H1 (cell line): ENCODE measurements around the gene SPHK1. TPM values are rescaled to one million over a fixed set of nuclear protein-coding genes. Genes with fewer than 3 reads are reported as not detected.

Experiments used
- CTCF ChIA-PET: fragments of 300-600 bp; sonication (Branson Sonifier 250); formaldehyde crosslinking; loops from one replicate; lab custom pipeline; 2021; ENCODE audit not compliant: partially characterized antibody; lab: Charles Lee
- POLR2A ChIA-PET: fragments of 300-600 bp; sonication (Branson Sonifier 250); formaldehyde crosslinking; loops from one replicate; lab custom pipeline; 2021; ENCODE audit warnings: inconsistent platforms; ENCODE audit not compliant: partially characterized antibody; lab: Charles Lee
- DNase-seq, 2 experiments: peaks; one replicate each; pipeline versions ENCODE4 v3.0.0 to v3.0.0-alpha.2; 2010 to 2022; ENCODE audit warnings: low spot score in 2 of 2, low read depth in 1 of 2, mixed read lengths in 1 of 2
- FAIRE-seq: peaks from 2 replicates; lab custom pipeline; 2011; peaks lifted over from hg19 to GRCh38; lab: Jason Lieb, UNC
- H2AFZ ChIP-seq: 2 replicates; pipeline ENCODE4 v1.8.1; 2012; ENCODE audit warnings: low read length, inconsistent platforms
- H2AK5ac ChIP-seq: 2 replicates; pipeline ENCODE4 v1.6.1; 2013; ENCODE audit warnings: low read depth, low read length
- H2BK120ac ChIP-seq: replicated peaks from 2 replicates; pipeline ENCODE3; 2013; ENCODE audit warnings: low read depth, low read length, inconsistent platforms
- H2BK12ac ChIP-seq: 2 replicates; pipeline ENCODE4 v1.6.1; 2013; ENCODE audit warnings: low read depth, low read length
- H2BK15ac ChIP-seq: 2 replicates; pipeline ENCODE4 v1.6.1; 2013; ENCODE audit warnings: low read length
- H2BK20ac ChIP-seq: 2 replicates; pipeline ENCODE4 v1.6.1; 2013; ENCODE audit warnings: low read length
- H2BK5ac ChIP-seq: 2 replicates; pipeline ENCODE4 v1.6.1; 2013; ENCODE audit warnings: low read depth, low read length
- H3K14ac ChIP-seq: 2 replicates; pipeline ENCODE4 v1.6.1; 2013; ENCODE audit warnings: inconsistent platforms; ENCODE audit not compliant: insufficient read length
- H3K18ac ChIP-seq: 2 replicates; pipeline ENCODE4 v1.6.1; 2013; ENCODE audit warnings: low read length; ENCODE audit errors: extremely low read depth
- H3K23ac ChIP-seq: 2 replicates; pipeline ENCODE4 v1.6.1; 2013; ENCODE audit warnings: inconsistent platforms; ENCODE audit not compliant: insufficient read length
- H3K23me2 ChIP-seq: 2 replicates; pipeline ENCODE4 v1.6.1; 2013; ENCODE audit warnings: low read depth, low read length
- H3K27ac ChIP-seq: 2 replicates; pipeline ENCODE4 v1.6.1; 2011; ENCODE audit warnings: low read depth, low read length, inconsistent platforms
- H3K27me3 ChIP-seq, 4 experiments: replicated peaks in 1 of 4; 1 replicate in 1 of 4; 2 replicates in 3 of 4; pipeline versions ENCODE4 v1.6.1 to v1.8.1; 2011 to 2013; ENCODE audit warnings: low read length in 3 of 4, mild to moderate bottlenecking in 3 of 4, inconsistent platforms in 2 of 4, mixed read lengths in 2 of 4, moderate library complexity in 1 of 4; ENCODE audit not compliant: control insufficient read depth in 3 of 4, insufficient read depth in 3 of 4; ENCODE audit errors: extremely low read depth in 1 of 4
- H3K36me3 ChIP-seq, 4 experiments: 2 replicates each; pipeline versions ENCODE4 v1.6.1 to v1.8.1; 2011 to 2013; ENCODE audit warnings: mild to moderate bottlenecking in 4 of 4, low read length in 3 of 4, moderate library complexity in 2 of 4, control low read depth in 1 of 4, inconsistent platforms in 1 of 4; ENCODE audit not compliant: insufficient read depth in 4 of 4, control insufficient read depth in 2 of 4
- H3K4ac ChIP-seq: replicated peaks from 2 replicates; pipeline ENCODE3; 2013; ENCODE audit warnings: low read length, low read depth, mixed read lengths, inconsistent platforms; ENCODE audit not compliant: insufficient read length
- H3K4me1 ChIP-seq, 4 experiments: replicated peaks in 1 of 4; 1 replicate in 1 of 4; 2 replicates in 3 of 4; pipeline versions ENCODE4 v1.6.1 to v1.8.1; 2011 to 2013; ENCODE audit warnings: low read length in 3 of 4, inconsistent platforms in 2 of 4, mixed read lengths in 1 of 4; ENCODE audit not compliant: insufficient read depth in 4 of 4, control insufficient read depth in 3 of 4
- H3K4me2 ChIP-seq, 2 experiments: 2 replicates each; pipeline versions ENCODE4 v1.6.1 to v1.8.1; 2011 to 2013; ENCODE audit warnings: low read depth in 2 of 2, low read length in 2 of 2, control low read depth in 1 of 2, inconsistent platforms in 1 of 2, mild to moderate bottlenecking in 1 of 2; ENCODE audit not compliant: insufficient read depth in 1 of 2
- H3K4me3 ChIP-seq, 4 experiments: fragments of 200-600, 300-600 bp in 1 of 4; sonication (generic), shearing (Covaris generic), sonication (Bioruptor Twin) in 1 of 4; 2 replicates each; pipeline versions ENCODE4 v1.5.1 to v1.8.1; 2011 to 2016; ENCODE audit warnings: low read length in 4 of 4, low read depth in 3 of 4, control low read depth in 2 of 4, inconsistent platforms in 2 of 4, mild to moderate bottlenecking in 2 of 4, mixed read lengths in 1 of 4, moderate library complexity in 1 of 4; ENCODE audit not compliant: insufficient read depth in 2 of 4; ENCODE audit errors: extremely low read depth in 1 of 4
- H3K56ac ChIP-seq: replicated peaks from 2 replicates; pipeline ENCODE3; 2013; ENCODE audit warnings: low read depth, mild to moderate bottlenecking, mixed read lengths, low read length, inconsistent platforms; ENCODE audit not compliant: insufficient read length
- H3K79me1 ChIP-seq: 2 replicates; pipeline ENCODE4 v1.6.1; 2013; ENCODE audit warnings: low read depth, low read length, control low read depth
- H3K79me2 ChIP-seq, 2 experiments: 2 replicates each; pipeline versions ENCODE4 v1.6.1 to v1.8.1; 2012 to 2013; ENCODE audit warnings: low read length in 2 of 2, mild to moderate bottlenecking in 2 of 2, inconsistent platforms in 1 of 2; ENCODE audit not compliant: insufficient read depth in 2 of 2, control insufficient read depth in 1 of 2
- H3K9ac ChIP-seq, 4 experiments: replicated peaks in 1 of 4; 1 replicate in 1 of 4; 2 replicates in 3 of 4; pipeline versions ENCODE4 v1.6.1 to v1.8.1; 2011 to 2013; ENCODE audit warnings: low read depth in 3 of 4, low read length in 3 of 4, control low read depth in 2 of 4, mild to moderate bottlenecking in 2 of 4, moderate library complexity in 2 of 4, inconsistent platforms in 1 of 4; ENCODE audit errors: extremely low read depth in 1 of 4
- H3K9me3 ChIP-seq, 2 experiments: 2 replicates each; pipeline versions ENCODE4 v1.6.1 to v1.8.1; 2012 to 2013; ENCODE audit warnings: mild to moderate bottlenecking in 2 of 2, moderate library complexity in 2 of 2, control low read depth in 1 of 2, inconsistent platforms in 1 of 2, low read depth in 1 of 2, low read length in 1 of 2, mixed read lengths in 1 of 2; ENCODE audit not compliant: insufficient read depth in 2 of 2
- H4K20me1 ChIP-seq, 2 experiments: replicated peaks in 1 of 2; 2 replicates each; pipeline versions ENCODE3 to v1.8.1; 2011 to 2013; ENCODE audit warnings: inconsistent platforms in 2 of 2, low read length in 2 of 2, mild to moderate bottlenecking in 1 of 2; ENCODE audit not compliant: insufficient read depth in 2 of 2, control insufficient read depth in 1 of 2
- H4K5ac ChIP-seq: 2 replicates; pipeline ENCODE4 v1.6.1; 2013; ENCODE audit warnings: low read length, low read depth, mixed read lengths, inconsistent platforms; ENCODE audit not compliant: insufficient read length
- H4K8ac ChIP-seq: 2 replicates; pipeline ENCODE4 v1.8.0; 2013; ENCODE audit warnings: mild to moderate bottlenecking, moderate library complexity, low read length, inconsistent platforms; ENCODE audit not compliant: insufficient read depth; ENCODE audit errors: extremely low read depth
- H4K91ac ChIP-seq: replicated peaks from 2 replicates; pipeline ENCODE3; 2013; ENCODE audit warnings: low read length, mixed read lengths, inconsistent platforms; ENCODE audit not compliant: insufficient read length
- ATF3 ChIP-seq: IDR thresholded peaks from 2 replicates; pipeline ENCODE4 v1.6.1; 2011; ENCODE audit warnings: low read depth, mild to moderate bottlenecking, low read length; ENCODE audit not compliant: insufficient read depth
- GABPA ChIP-seq: IDR thresholded peaks from 2 replicates; pipeline ENCODE4 v1.6.1; 2011; ENCODE audit warnings: mild to moderate bottlenecking, low read length, moderate library complexity, borderline replicate concordance; ENCODE audit not compliant: insufficient read depth
- HDAC2 ChIP-seq, 2 experiments: fragments of 300-600 bp in 1 of 2; sonication (generic) in 1 of 2; IDR thresholded peaks; 2 replicates each; pipeline ENCODE4 v1.6.1; 2011 to 2012; ENCODE audit warnings: low read depth in 2 of 2, low read length in 2 of 2, mild to moderate bottlenecking in 2 of 2, moderate library complexity in 2 of 2, borderline replicate concordance in 1 of 2, inconsistent platforms in 1 of 2
- MAFK ChIP-seq: IDR thresholded peaks from 2 replicates; pipeline ENCODE4 v1.6.1; 2012; ENCODE audit warnings: low read depth, mild to moderate bottlenecking, improper control_type of control experiment, low read length
- POLR2AphosphoS5 ChIP-seq: IDR thresholded peaks from 2 replicates; pipeline ENCODE4 v1.6.1; 2011; ENCODE audit warnings: low read depth, low read length
- RXRA ChIP-seq: IDR thresholded peaks from 2 replicates; pipeline ENCODE4 v1.6.1; 2011; ENCODE audit warnings: low read depth, mild to moderate bottlenecking, low read length, moderate library complexity; ENCODE audit not compliant: insufficient read depth
- SP1 ChIP-seq: IDR thresholded peaks from 2 replicates; pipeline ENCODE4 v1.6.1; 2011; ENCODE audit warnings: low read depth, low read length
- TAF7 ChIP-seq: optimal IDR thresholded peaks from 2 replicates; pipeline ENCODE3; 2011; ENCODE audit warnings: low read depth, mild to moderate bottlenecking, inconsistent platforms, low read length, moderate library complexity, borderline replicate concordance
- TBP ChIP-seq: IDR thresholded peaks from 2 replicates; pipeline ENCODE4 v1.6.1; 2011; ENCODE audit warnings: low read depth, low read length, improper control_type of control experiment
- WGBS, 2 experiments: shearing (Covaris generic) in 1 of 2; methylation state at CpG; one replicate each; pipeline versions ENCODE4 v1.1.6 to v1.1.7; 2013 to 2015; ENCODE audit warnings: low lambda C conversion rate in 2 of 2, mixed read lengths in 2 of 2, inconsistent platforms in 1 of 2, low coverage in 1 of 2, missing lambda C conversion rate in 1 of 2; ENCODE audit not compliant: insufficient replicate concordance in 2 of 2, insufficient coverage in 1 of 2, insufficient read length in 1 of 2; ENCODE audit errors: extremely low coverage in 1 of 2, missing lambda C conversion rate in 1 of 2; 5-methylcytosine and 5-hydroxymethylcytosine counted together
- polyA plus RNA-seq, 7 experiments: library from polyadenylated mRNA; depleted of rRNA in 3 of 7; stranded (reverse) in 5 of 7; unstranded in 2 of 7; fragments of >200 nt in 5 of 7; fragments of 200-250 nt in 2 of 7; gene quantifications; 1 replicate in 5 of 7; 2 replicates in 1 of 7; 4 replicates in 1 of 7; pipeline versions ENCODE4 v1.2.1 to v1.2.3, GENCODE V29; 2011 to 2013; ENCODE audit warnings: missing spikeins in 2 of 7, mixed read lengths in 2 of 7
- total RNA-seq: library from RNA; stranded (reverse); fragmentation: NEBNext Ultra II Directional; extraction: Animal tissue kit (Norgen Biotek cat#: 25700); gene quantifications from 2 replicates; pipeline ENCODE4 v1.2.1, GENCODE V29; 2021

SPHK1 gene
- total and polyA plus RNA-seq, 2 of the 8 experiments (the other 6 are each of a cell fraction or from before 2014, with no cell fraction given) = 2.4 TPM

GRCh38 chr17:76428511-76428910 is 44.1 kb downstream of the SPHK1 start:
- no peaks in the 10 kb centered on the region for H3K9me3 ChIP-seq
- H2BK5ac ChIP-seq = no peak overlapping the region
- no peak overlapping the region for H3K18ac ChIP-seq
- peaks cover 0 to 22% (median 6%) of the 10 kb centered on the region in 4 experiments; a peak in 6 of 7 replicates for H3K4me1 ChIP-seq
- H2BK12ac ChIP-seq = no peak overlapping the region
- POLR2A ChIA-PET = interaction anchor here (1.1 kb wide), 1 partner anchor 13 kb away, joined by 3 read pairs; no protein-coding TSS in a partner anchor
- H3K23me2 ChIP-seq = no peaks in the 10 kb centered on the region
- peaks cover 16 to 20% of the 10 kb centered on the region in 2 experiments for H4K20me1 ChIP-seq
- H4K5ac ChIP-seq = no peak overlapping the region
- no peak overlapping the region for H3K14ac ChIP-seq
- H2BK15ac ChIP-seq = no peak overlapping the region
- H3K27ac ChIP-seq = no peak overlapping the region
- no peaks in the 10 kb centered on the region for H3K27me3 ChIP-seq
- H3K23ac ChIP-seq = no peak overlapping the region
- no peak overlapping the region for H3K4ac ChIP-seq
- WGBS, 2 experiments = 91% methylated on average over 1 of the region's 1 CpG; no CpG with 5 or more reads in 1 of the 2 experiments
- H3K4me3 ChIP-seq = no peak overlapping the region
- H3K79me1 ChIP-seq = peaks cover 10% of the 10 kb centered on the region
- no peak overlapping the region for H3K56ac ChIP-seq
- no peak overlapping the region for H2BK120ac ChIP-seq
- no peak overlapping the region for H2AFZ ChIP-seq
- H4K8ac ChIP-seq = no peak overlapping the region
- H2BK20ac ChIP-seq = no peak overlapping the region
- H3K36me3 ChIP-seq = no peaks in the 10 kb centered on the region
- peaks cover 9 to 82% of the 10 kb centered on the region in 2 experiments for H3K79me2 ChIP-seq
- no peak for FAIRE-seq
- no peak overlapping the region for H3K4me2 ChIP-seq
- no peak overlapping the region for H4K91ac ChIP-seq
- DNase-seq = no peak
- no peak overlapping the region for H2AK5ac ChIP-seq
- H3K9ac ChIP-seq = no peak overlapping the region
- CTCF ChIA-PET = interaction anchor here (1.5 to 2.7 kb wide), 3 partner anchors 20 to 30 kb away, joined by 4 to 11 read pairs (median 5); no protein-coding TSS in a partner anchor
- TF ChIP-seq TBP = no peak
- no peak for TF ChIP-seq ATF3
- TF ChIP-seq GABPA = no peak
- no peak for TF ChIP-seq RXRA
- TF ChIP-seq SP1 = no peak
- no peak for TF ChIP-seq TAF7
- TF ChIP-seq MAFK = no peak
- no peak for TF ChIP-seq POLR2AphosphoS5
- TF ChIP-seq HDAC2 (IDR thresholded peaks at IDR 0.05; ENCODE audit: borderline replicate concordance in 1 of 2, low read depth in 2 of 2, low read length in 2 of 2) = no peak
